NCI-H2171 treated with DMSO at 0.1 percent for 48 hours (cell line): ENCODE results near the gene REXO4.

ENCODE experiments used
- DNase-seq: peaks from one replicate; lab custom pipeline; 2025; lab: John Stamatoyannopoulos, UW

The REXO4 gene

DNA sequence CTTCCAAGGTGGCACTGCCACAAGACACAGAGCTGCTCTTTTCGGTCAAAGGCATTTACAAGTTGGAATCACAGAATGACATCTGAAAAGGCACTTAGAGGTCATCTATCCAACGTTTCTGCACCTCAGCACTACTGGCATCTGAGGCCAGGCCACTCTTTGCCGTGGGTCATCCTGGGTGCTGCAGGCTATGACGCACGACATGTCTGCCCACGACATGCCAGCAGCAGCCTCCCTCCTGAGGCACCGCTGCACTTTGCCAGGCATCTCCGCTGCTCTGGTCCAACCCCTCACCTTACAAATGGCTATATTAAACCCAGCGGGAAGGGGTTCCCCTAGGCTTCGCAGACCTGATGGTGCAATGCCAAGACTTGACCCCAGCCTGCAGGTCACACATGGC is 50.0 kb downstream of the REXO4 start:
- DNase-seq, result no peak

DNA sequence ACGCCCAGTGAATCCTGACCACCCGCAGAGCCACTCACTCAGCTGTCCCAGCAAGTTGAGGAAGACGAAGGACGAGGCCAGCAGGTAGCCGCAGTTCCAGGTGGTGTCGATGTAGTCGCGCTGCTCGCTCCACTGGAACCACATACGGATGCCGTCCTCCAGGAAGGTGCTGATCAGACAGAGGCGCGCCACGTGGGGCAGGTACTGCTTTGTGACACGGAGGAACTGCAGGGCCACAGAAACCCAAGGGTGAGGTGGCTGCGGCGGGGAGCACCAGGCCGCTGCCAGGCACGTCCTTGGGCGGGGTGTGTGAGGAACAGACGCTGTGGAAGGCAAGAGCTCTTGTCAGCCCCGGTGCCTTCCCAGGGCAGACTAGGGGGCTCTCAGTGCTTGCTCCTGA is 50.6 kb downstream of the REXO4 start:
- no peak for DNase-seq

DNA sequence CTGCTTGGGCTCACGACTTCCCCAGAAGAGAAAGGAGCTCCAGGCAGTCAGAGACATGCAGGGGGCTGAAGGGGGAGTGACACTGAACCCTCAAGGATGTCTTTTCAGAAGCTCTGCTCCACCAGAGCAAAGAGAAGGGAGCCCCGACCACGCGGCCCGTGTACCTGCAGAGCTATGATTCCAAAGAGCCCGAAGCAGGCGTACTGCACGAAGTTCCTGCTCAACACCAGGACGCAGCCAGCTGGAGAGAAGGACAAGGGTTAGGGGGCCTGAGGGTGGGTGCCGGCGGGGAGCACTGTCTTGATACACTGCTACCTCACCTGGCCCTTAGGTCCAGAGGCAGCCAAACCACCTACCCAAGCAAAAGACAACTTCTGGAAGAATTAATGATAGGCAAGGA is 51.4 kb downstream of the REXO4 start:
- DNase-seq, result no peak

DNA sequence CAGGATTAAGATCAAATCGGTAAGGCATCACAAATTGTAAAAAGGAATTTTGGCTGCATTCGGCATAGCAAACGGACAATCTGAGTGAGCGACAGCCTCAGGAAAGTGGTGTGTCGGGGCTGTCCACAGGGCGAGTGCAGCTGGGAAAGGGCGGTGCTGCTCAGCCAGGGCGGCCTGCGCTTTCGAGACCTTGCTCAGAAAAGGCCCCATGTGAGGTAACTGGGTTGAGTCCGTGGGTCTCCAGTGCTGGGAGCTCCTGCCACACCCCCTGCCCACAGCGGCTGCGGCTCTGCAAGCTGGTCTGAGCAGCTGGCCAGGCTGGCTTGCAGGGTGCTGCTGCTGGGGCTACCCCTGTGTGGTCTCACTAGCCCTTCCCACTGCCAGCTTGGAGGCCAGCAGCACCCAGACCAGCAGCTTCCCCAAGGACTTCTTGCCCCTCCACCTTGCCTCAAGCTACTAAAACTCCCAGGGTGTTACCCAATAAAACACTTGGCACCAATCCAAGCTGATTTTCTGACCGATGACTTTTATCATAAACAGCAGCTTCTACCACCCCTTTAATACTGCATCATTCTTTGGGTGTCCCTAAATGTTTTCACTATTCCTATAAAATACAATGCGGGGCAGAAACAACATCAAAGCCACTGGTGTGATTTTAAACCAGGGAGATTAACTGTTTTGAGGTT is 55.3 kb downstream of the REXO4 start:
- DNase-seq, result no peak

DNA sequence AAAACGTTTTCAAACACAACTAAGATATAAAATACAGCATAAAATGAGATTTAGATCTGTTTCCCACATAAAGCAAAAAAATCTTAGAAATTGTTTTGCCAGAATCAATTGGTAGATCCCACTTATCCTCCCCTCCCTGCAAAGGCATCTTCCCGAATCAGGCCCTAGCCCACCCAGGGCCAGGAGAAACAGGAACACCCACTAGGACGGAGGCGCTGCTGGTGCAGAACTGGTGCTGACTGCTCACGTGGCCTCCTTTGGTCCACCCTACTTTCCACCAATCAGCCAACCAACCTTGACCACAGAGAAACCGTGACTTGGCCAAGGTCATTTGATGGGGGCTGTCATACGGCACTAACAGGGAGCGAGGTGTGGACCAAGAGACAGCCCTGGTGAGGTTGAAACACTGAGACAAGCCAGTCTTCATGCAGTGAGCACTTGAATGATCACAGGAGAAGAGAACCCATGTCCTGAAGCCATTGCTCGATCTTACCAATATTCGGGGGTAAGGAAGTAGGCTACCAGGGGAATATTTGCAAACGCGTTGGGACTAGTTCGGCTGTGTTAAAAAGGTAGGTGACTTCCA is 56.2 kb downstream of the REXO4 start:
- DNase-seq, result no peak

DNA sequence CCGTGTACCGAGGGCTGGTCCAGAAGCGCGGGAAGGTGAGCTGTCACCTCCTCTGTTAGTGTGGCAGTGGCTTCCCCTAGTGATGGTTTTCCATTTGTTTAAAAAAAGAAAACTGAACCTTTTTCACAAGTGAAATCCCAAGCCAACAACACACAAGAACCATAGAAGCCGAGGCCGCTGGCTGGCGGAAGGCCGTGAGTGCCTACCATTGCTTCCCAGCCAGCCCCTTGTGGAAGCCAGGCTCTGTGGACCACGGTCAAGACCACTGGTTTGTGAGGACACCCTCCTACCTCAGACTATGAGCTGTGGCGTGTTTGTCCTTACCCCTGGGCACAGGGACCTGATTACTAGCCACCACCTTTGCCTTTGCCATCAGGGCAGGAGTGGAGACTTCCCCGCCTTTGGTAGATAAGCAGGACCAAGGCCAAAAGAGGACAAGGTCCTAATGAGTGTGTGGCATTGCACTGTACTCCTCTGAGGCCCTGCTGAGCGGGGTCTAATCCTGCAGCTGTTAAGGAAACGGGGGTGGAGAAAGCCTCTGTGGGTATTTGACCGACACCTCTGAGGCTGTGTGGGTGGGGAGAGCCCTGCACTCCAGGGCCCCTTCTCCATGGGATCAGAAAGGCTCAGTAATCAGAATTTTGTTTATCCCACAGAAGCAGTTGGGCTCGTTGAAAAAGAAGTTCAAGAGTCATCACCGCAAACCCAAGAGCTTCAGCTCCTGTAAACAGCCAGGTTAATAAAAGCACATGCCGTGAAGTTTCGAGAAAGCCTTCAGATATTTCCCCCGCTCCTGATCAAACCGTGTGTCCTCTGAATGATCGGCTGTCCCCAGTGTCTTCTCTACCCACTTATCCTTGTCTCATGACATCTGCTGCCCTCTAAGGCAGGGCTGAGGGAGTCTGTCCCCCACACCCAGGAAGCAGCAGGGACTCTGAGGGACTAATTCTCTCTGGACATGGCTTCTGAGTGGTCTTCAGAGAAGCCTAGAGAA is 57.1 kb downstream of the REXO4 start:
- no peak for DNase-seq

DNA sequence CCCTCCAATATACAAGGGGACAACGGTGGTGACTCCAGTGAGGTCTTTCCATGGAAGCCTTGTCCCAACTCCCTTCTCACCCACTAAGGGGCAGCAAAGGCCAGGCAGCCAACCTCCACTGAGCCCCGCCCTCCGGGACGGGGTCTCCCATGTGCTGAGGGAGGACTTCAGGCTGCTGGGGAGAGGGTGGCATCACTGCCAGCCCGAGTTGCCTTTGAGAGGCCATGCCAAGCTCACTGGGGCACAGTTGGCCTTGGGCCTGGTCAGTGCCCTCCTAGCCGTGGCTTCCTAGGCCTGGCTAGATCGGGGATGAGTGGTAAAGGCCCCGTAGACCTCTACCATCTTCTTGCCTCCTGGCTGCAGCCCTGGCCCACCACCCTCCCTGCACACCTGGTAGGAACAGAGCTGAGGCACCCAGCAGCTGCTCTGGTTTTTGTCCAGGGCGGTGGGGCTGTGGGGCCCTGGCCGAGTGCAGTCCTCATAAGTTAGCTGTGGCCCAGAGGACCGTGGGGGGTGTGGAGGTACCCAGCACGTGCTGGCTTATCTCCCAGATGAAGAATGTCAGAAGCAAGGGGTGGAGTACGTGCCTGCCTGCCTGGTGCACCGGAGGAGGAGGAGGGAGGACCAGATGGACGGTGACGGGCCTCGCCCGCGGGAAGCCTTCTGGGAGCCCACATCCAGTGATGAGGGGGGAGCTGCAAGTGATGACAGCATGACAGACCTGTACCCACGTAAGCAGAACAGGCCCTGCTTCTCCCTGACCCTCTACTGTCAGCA is 58.2 kb downstream of the REXO4 start:
- peak; percentile 72 for DNase-seq

GRCh38 chr9:133357656-133358055 is 60.2 kb downstream of the REXO4 start:
- no peak for DNase-seq

- peak; percentile 83 for DNase-seq
These were observed 61.3 kb downstream of the REXO4 start, which contains the start of the genes SURF1 and SURF2 for GRCh38 chr9:133356391-133357091. Gene SURF1, minus strand, starts transcription at chr9:133356487. Its CDS starts 34 bp downstream, at chr9:133356453. Gene SURF2, plus strand, starts transcription at chr9:133356550. Its CDS starts 43 bp downstream, at chr9:133356593.
